HepG2 (cell line): Measurements from ENCODE around the gene PRELID1. TPM values are rescaled to one million over a fixed set of nuclear protein-coding genes. Genes with fewer than 3 reads are reported as not detected.
A peak's percentile ranks its signal among the peaks of the same experiment; 100 is the strongest.

Experiments used
- ATF7-NPFF ChIP-seq: sonication (generic); formaldehyde crosslinking; IDR thresholded peaks from 2 replicates; pipeline ENCODE4 v1.8.1; 2023; ENCODE audit warnings: mild to moderate bottlenecking, low read depth, missing genetic modification reagents, moderate library complexity
- HNRNPH1 ChIP-seq: fragments of 200-400 bp; formaldehyde crosslinking; optimal IDR thresholded peaks from 2 replicates; pipeline ENCODE3; 2017; ENCODE audit warnings: mild to moderate bottlenecking, low read depth, low read length
- NPAS2 ChIP-seq: sonication (generic); formaldehyde crosslinking; IDR thresholded peaks from 2 replicates; pipeline ENCODE4 v1.8.0; 2022; ENCODE audit warnings: mild to moderate bottlenecking, missing genetic modification reagents, borderline replicate concordance
- NR2F2 ChIP-seq: IDR thresholded peaks from 2 replicates; pipeline ENCODE4 v1.6.1; 2012; ENCODE audit warnings: low read depth, inconsistent platforms, borderline replicate concordance
- RBAK ChIP-seq: sonication (generic); formaldehyde crosslinking; IDR thresholded peaks from 2 replicates; pipeline ENCODE4 v1.5.1; 2020; ENCODE audit warnings: mild to moderate bottlenecking, missing genetic modification reagents
- RELA ChIP-seq: sonication (generic); formaldehyde crosslinking; IDR thresholded peaks from 2 replicates; pipeline ENCODE4 v1.4.0; 2020; ENCODE audit warnings: missing genetic modification reagents
- SIX4 ChIP-seq: sonication (generic); formaldehyde crosslinking; IDR thresholded peaks from 2 replicates; pipeline ENCODE4 v1.4.0; 2020; ENCODE audit warnings: missing genetic modification reagents
- SOX13 ChIP-seq, 3 experiments: fragments of 450-650 bp in 1 of 3; sonication (generic) in 1 of 3; formaldehyde crosslinking in 1 of 3; IDR thresholded peaks in 2 of 3; conservative IDR thresholded peaks in 1 of 3; 2 replicates each; pipeline versions ENCODE4 v1.5.0 to v1.6.1; 2016 to 2020; ENCODE audit warnings: antibody characterized with exemption in 1 of 3, mild to moderate bottlenecking in 1 of 3, missing compliant biosample characterization in 1 of 3, missing genetic modification reagents in 1 of 3, moderate library complexity in 1 of 3
- SOX6 ChIP-seq, 2 experiments: fragments of 450-650 bp in 1 of 2; sonication (generic) in 1 of 2; formaldehyde crosslinking in 1 of 2; IDR thresholded peaks; 2 replicates each; pipeline versions ENCODE4 v1.4.0 to v1.6.1; 2017 to 2020; ENCODE audit warnings: antibody characterized with exemption in 1 of 2, mild to moderate bottlenecking in 1 of 2, missing genetic modification reagents in 1 of 2
- SP140L ChIP-seq: sonication (generic); formaldehyde crosslinking; IDR thresholded peaks from 2 replicates; pipeline ENCODE4 v1.4.0; 2020; ENCODE audit warnings: missing genetic modification reagents, borderline replicate concordance
- THRA ChIP-seq: sonication (generic); formaldehyde crosslinking; IDR thresholded peaks from 2 replicates; pipeline ENCODE4 v1.4.0; 2020; ENCODE audit warnings: missing genetic modification reagents, borderline replicate concordance
- ZBTB10 ChIP-seq: sonication (generic); formaldehyde crosslinking; IDR thresholded peaks from 2 replicates; pipeline ENCODE4 v1.4.0; 2020; ENCODE audit warnings: missing genetic modification reagents, borderline replicate concordance
- ZNF205 ChIP-seq: IDR thresholded peaks from 2 replicates; pipeline ENCODE4 v1.6.1; 2018; ENCODE audit warnings: missing biosample characterization, missing genetic modification reagents
- ZNF564 ChIP-seq: sonication (generic); formaldehyde crosslinking; IDR thresholded peaks from 2 replicates; pipeline ENCODE4 v1.8.1; 2023; ENCODE audit warnings: mild to moderate bottlenecking, missing genetic modification reagents
- ZNF598 ChIP-seq: sonication (generic); formaldehyde crosslinking; IDR thresholded peaks from 2 replicates; pipeline ENCODE4 v1.5.1; 2020; ENCODE audit warnings: mild to moderate bottlenecking, missing genetic modification reagents, borderline replicate concordance
- ZNF644 ChIP-seq: IDR thresholded peaks from 2 replicates; pipeline ENCODE4 v1.6.1; 2016; ENCODE audit warnings: low read depth
- polyA plus RNA-seq, 8 experiments: library from polyadenylated mRNA; depleted of rRNA in 3 of 8; stranded (reverse) in 7 of 8; unstranded in 1 of 8; fragments of >200 nt; fragmentation: Illumina TruSeq in 4 of 8; extraction: Trizol in 4 of 8; gene quantifications; 2 replicates each; pipeline versions ENCODE4 v1.2.1 to v1.2.3, GENCODE V29; 2011 to 2016; ENCODE audit warnings: low read depth in 4 of 8, missing spikeins in 1 of 8, mixed read lengths in 1 of 8; ENCODE audit not compliant: insufficient read depth in 1 of 8
- total RNA-seq, 5 experiments: library from RNA; depleted of rRNA; stranded (reverse); fragments of >200 nt; fragmentation: Illumina TruSeq; extraction: Trizol; gene quantifications; 2 replicates each; pipeline ENCODE4 v1.2.3, GENCODE V29; 2016; ENCODE audit warnings: low read depth in 1 of 5
- TF ChIP-seq, protein P1 (sequence below): IDR thresholded peaks from 2 replicates; pipeline ENCODE4 v1.6.1; 2016; ENCODE audit warnings: low read depth

The PRELID1 gene
- total and polyA plus RNA-seq, 2 of the 13 experiments (the other 11 are each of a cell fraction or from before 2014, with no cell fraction given), result 250 to 271 TPM

GRCh38 chr5:177311723-177312648 lies 8.4 kb downstream of the PRELID1 start, which contains the start of gene MXD3 (continued):
- TF ChIP-seq NPAS2 (no peak), ZNF598 (CRISPR knock-in tag) (no peak), ZNF564 (CRISPR knock-in tag) (peak; percentile 46; the same call in 1 of the 2 replicates), SOX6 (IDR thresholded peaks at IDR 0.05) (no peak), SOX6 (CRISPR knock-in tag; IDR thresholded peaks at IDR 0.05) (peak; percentile 34), ZNF644 (no peak), HNRNPH1 (no peak), SP140L (CRISPR knock-in tag) (no peak), ATF7-NPFF (CRISPR knock-in tag) (peak; percentile 83), ZBTB10 (CRISPR knock-in tag) (no peak), ZNF205 (CRISPR knock-in tag) (no peak), RBAK (no peak), SIX4 (CRISPR knock-in tag) (no peak), RELA (CRISPR knock-in tag) (no peak), NR2F2 (no peak), THRA (CRISPR knock-in tag) (peak; percentile 54; the same call in 1 of the 2 replicates), SOX13 (IDR thresholded peaks at IDR 0.05) (no peak), SOX13 (CRISPR knock-in tag; conservative IDR thresholded peaks at IDR 0.05 in 1 of 2, IDR thresholded peaks at IDR 0.05 in 1 of 2) (no peak)
- TF ChIP-seq, protein P1, sequence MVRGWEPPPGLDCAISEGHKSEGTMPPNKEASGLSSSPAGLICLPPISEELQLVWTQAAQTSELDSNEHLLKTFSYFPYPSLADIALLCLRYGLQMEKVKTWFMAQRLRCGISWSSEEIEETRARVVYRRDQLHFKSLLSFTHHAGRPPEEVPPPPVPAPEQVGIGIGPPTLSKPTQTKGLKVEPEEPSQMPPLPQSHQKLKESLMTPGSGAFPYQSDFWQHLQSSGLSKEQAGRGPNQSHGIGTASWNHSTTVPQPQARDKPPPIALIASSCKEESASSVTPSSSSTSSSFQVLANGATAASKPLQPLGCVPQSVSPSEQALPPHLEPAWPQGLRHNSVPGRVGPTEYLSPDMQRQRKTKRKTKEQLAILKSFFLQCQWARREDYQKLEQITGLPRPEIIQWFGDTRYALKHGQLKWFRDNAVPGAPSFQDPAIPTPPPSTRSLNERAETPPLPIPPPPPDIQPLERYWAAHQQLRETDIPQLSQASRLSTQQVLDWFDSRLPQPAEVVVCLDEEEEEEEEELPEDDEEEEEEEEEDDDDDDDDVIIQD (CRISPR knock-in tag), result 0 out of 2 replicates have a peak, but pooled peaks have one; percentile 31
